Stomach smooth muscle (tissue), 2 donors: Measurements from ENCODE around the gene RBMS3.

Experiments used
- H3K27ac ChIP-seq: one replicate; pipeline ENCODE4 v1.7.0; 2013; ENCODE audit warnings: mild to moderate bottlenecking, low read length, inconsistent platforms
- H3K27me3 ChIP-seq, 2 donors: one replicate each; pipeline ENCODE4 v1.7.0; 2013; ENCODE audit warnings: low read length in 2 of 2; ENCODE audit not compliant: insufficient read depth in 2 of 2, control insufficient read depth in 1 of 2
- H3K36me3 ChIP-seq, 2 donors: one replicate each; pipeline ENCODE4 v1.7.0; 2013; ENCODE audit warnings: low read length in 2 of 2; ENCODE audit not compliant: control insufficient read depth in 2 of 2, insufficient read depth in 2 of 2
- H3K4me1 ChIP-seq: one replicate; pipeline ENCODE4 v1.7.0; 2013; ENCODE audit warnings: low read length; ENCODE audit not compliant: control insufficient read depth, insufficient read depth
- H3K4me3 ChIP-seq, 2 donors: one replicate each; pipeline ENCODE4 v1.7.0; 2013; ENCODE audit warnings: low read length in 2 of 2
- H3K9ac ChIP-seq, 2 donors: one replicate each; pipeline ENCODE4 v1.7.0; 2013; ENCODE audit warnings: low read length in 2 of 2, mild to moderate bottlenecking in 1 of 2
- H3K9me3 ChIP-seq, 2 donors: one replicate each; pipeline ENCODE4 v1.7.0; 2013; ENCODE audit warnings: low read length in 2 of 2; ENCODE audit not compliant: control insufficient read depth in 2 of 2
- donor health status: healthy.
- donor health status: Pancreatic carcinoma.

The RBMS3 gene

DNA sequence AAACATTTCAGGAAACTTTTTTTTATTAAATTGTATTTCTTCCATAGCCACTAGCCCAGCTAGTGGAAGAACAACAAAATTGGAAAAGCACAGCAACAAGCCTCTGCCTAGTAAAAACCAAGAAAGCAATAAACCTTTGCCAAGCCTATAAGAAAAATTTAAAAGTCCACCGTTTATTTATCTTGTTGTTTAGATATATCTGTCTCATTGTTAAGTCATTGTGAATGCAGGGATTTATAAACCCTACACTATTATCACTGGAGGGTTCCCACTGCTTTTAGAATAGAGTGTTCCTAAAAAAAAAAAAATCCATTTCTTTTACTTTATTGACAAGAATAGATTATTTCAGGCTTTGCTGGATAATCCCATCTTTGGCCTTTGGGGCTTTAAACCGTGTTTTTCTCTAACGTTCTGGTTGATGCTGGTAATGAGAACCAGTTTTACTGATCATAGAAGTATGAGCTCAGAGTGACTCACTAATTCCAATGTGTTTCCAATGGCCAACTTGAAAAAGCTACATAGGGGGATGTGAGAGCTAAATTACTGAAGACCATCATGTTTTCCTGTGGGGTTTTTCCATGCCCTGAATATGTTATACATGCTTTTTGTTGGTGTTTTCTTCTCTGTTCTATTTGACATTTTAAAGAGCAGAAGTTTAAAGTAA is 634.1 kb downstream of the RBMS3 start:
- H3K9ac ChIP-seq: no peak overlapping the region
- no peaks in the 10 kb centered on the region for H3K27me3 ChIP-seq
- no peaks in the 10 kb centered on the region for H3K36me3 ChIP-seq
- no peak overlapping the region for H3K4me3 ChIP-seq
- no peaks in the 10 kb centered on the region for H3K9me3 ChIP-seq
- H3K4me1 ChIP-seq: no peaks in the 10 kb centered on the region
- H3K27ac ChIP-seq: no peak overlapping the region

DNA sequence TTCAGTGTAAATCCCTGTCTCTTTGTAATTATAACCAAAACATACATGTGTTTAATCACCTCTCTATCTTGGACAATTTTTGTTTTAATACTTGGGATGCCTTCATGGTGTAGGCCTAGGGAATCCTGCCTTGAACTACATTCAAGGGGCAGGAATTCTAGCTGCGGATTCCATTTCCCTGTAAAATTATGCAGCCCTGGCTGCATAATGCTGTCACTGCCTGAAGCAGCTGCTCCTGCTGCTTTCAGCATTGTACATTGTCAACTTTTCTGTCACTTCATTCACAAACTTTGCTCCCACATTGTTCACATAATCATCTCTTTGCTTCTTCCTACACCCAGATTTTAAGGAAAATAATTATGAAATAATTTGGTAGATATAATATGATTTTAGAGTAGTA is 638.7 kb downstream of the RBMS3 start:
- Histone ChIP-seq H3K36me3 (no peaks in the 10 kb centered on the region), H3K9ac (no peak overlapping the region), H3K27me3 (no peaks in the 10 kb centered on the region), H3K4me1 (no peaks in the 10 kb centered on the region), H3K4me3 (no peak overlapping the region), H3K9me3 (no peaks in the 10 kb centered on the region), H3K27ac (no peak overlapping the region)

DNA sequence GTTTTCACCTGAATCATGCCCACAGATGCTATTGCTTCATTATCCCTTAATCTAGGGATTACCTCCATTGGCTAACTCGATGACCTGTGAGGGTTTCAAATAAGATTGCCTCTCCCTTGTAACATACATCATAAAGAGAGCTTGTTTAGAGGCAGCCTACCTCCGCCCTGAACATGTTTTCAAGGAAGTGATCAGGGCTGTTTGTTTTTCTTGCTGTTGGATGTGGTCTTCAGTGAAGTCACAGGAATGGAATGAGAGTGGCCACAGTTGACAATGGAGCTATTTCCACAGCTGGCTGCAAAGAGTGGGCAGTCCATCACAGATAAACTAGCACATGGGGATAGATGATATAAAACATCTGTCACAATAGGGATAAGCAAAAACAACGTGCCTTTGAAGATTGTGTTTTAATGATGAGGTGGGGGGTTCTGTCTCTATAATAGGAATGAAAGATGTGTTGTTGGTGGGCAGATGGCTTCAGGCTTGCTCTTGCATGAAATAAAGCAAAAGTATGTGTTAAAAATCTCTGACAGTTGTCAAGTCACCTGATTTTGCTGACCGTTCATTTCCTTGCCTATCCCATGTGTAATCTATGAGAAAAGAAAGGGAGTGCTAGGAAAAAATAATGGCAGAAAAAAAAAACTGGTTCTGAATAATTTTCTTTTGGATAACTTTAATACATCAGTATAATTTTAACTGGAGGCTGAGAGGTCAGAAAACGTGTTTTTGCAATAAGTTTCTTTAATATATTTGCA is 642.3 kb downstream of the RBMS3 start:
- no peak overlapping the region for H3K9ac ChIP-seq

DNA sequence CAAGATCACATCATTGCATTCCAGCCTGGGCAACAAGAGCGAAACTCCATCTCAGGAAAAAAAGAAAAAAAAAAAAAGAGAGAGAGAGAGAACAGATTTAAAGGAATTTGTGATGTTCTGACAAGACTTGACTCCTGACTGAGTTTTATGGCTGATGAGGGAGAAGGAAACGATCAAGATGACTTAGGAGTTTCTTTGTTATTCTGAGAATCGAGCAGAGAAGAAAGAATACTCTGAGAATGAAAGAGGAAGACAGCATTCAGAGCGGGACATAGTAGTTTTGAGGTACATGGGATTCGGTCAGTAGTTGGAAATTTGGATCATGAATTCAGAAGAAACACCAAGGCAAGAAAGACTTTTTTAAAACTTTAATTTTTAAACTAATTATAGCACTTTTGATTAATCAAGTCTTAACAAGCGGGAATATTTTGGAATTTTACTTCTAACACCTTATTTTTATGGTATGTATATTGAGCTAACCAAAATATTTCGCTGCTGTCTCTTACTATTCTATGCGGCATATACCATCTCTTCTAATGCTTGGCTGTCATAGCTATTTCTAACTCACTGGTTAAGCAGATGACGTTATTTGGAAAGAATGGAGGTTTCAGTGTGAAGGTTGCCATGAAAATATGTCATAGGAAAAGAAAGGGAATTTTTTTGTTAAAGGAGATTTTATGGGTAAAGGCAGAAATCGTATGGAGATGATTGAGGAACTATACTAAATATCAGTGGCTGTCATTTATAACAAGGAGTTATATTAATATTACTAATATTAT is 644.1 kb downstream of the RBMS3 start:
- Histone ChIP-seq H3K36me3 (peaks cover 0 to 2% of the 10 kb centered on the region in 2 donors), H3K9ac (no peak overlapping the region), H3K4me3 (no peak overlapping the region), H3K4me1 (no peaks in the 10 kb centered on the region), H3K27ac (no peak overlapping the region), H3K9me3 (no peaks in the 10 kb centered on the region), H3K27me3 (no peaks in the 10 kb centered on the region)

More for the DNA sequence above, 642.3 kb downstream of the RBMS3 start:
- H3K9me3 ChIP-seq: no peaks in the 10 kb centered on the region
- peaks cover 0 to 2% of the 10 kb centered on the region in 2 donors for H3K36me3 ChIP-seq
- H3K4me1 ChIP-seq: no peaks in the 10 kb centered on the region
- no peak overlapping the region for H3K27ac ChIP-seq
- H3K4me3 ChIP-seq: no peak overlapping the region
- no peaks in the 10 kb centered on the region for H3K27me3 ChIP-seq

DNA sequence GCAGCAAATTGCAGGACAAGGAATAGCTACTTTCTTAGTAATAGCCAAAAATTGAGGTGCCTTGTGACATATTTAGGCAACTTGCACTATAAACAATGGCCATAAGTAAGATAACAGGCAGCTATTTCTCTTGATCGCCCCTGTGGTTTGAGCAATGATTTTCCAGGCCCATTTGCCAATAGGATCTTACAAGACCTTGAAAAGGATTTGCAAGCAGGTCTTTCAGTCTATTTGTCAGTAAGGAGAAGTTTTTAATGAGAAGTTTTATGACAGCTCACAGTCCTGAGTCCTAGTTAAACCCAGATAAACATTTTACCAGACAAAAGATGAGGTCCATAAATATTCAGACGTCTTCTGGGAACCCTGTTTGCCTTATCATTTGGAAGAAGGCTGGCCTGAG is 645.5 kb downstream of the RBMS3 start:
- H3K4me3 ChIP-seq: no peak overlapping the region
- no peaks in the 10 kb centered on the region for H3K4me1 ChIP-seq
- peaks cover 0 to 2% of the 10 kb centered on the region in 2 donors for H3K36me3 ChIP-seq
- H3K9ac ChIP-seq: no peak overlapping the region
- no peaks in the 10 kb centered on the region for H3K27me3 ChIP-seq
- no peak overlapping the region for H3K27ac ChIP-seq
- no peaks in the 10 kb centered on the region for H3K9me3 ChIP-seq

DNA sequence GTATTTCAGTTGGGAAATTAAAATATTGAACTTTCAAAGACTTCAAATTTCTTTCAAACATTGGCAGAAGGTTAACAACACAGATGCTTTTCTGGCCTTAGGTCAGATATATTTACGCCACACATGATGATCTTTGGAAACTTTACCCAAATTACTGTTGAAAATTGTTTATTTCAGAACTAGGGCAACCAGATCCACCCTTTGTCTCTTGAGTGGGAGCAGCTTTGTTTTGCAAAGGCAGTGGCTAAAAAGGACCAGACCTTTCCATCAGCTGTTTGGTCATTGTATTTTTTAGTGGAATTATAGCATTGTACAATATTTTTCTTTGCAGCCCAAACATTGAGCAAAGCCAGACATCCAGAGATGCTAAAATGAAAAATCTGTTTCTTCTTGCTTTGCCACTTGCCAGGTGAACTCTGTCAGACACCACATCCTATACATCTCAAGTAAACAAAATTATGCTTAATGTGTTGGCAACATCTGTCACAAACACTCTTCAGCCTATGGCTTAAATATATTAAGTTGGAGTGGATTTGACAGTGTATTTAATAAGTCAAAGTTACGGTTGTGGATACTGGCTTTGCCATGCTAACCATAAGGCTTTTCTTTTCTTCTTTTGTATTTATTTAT is 651.9 kb downstream of the RBMS3 start:
- Histone ChIP-seq H3K27ac (no peak overlapping the region), H3K4me1 (no peaks in the 10 kb centered on the region), H3K9ac (no peak overlapping the region)

DNA sequence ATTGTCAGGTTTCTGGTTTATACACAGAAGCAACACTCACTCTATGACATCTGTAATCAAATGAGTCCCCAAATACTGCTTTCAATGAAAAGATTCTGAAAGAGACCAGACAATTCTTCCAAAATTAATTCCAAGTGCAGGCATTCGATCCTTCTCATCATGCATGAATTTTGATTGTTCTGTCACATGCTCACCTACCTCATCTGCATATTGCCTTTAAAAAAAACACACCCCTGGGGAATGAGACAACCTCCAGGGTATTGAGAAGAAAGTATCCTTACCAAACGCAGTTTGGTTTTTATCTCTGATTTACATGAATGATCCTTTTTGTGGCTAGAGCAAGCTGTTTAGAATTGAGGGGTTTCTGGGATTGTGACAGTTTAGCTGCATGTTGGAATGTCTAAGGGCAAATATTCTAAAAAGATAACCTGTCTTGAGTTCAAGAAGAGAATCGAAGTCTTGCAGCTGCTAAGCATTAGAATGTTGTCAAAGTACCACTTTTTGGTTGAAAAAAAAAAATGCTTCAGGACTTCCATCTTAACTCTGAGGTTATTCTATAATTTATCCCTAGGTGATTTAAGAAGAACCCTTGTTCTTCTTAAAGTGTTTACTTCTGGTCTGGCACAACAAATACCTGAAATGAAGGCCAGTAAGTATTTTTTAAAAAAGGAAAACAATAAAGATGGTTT is 653.1 kb downstream of the RBMS3 start:
- Histone ChIP-seq H3K36me3 (peaks cover 0 to 4% of the 10 kb centered on the region in 2 donors), H3K4me3 (no peak overlapping the region), H3K9me3 (no peaks in the 10 kb centered on the region), H3K9ac (no peak overlapping the region), H3K4me1 (no peaks in the 10 kb centered on the region), H3K27me3 (no peaks in the 10 kb centered on the region), H3K27ac (no peak overlapping the region)

More for the DNA sequence above, 651.9 kb downstream of the RBMS3 start:
- H3K27me3 ChIP-seq: no peaks in the 10 kb centered on the region
- H3K36me3 ChIP-seq: peaks cover 0 to 4% of the 10 kb centered on the region in 2 donors
- no peak overlapping the region for H3K4me3 ChIP-seq
- H3K9me3 ChIP-seq: no peaks in the 10 kb centered on the region

DNA sequence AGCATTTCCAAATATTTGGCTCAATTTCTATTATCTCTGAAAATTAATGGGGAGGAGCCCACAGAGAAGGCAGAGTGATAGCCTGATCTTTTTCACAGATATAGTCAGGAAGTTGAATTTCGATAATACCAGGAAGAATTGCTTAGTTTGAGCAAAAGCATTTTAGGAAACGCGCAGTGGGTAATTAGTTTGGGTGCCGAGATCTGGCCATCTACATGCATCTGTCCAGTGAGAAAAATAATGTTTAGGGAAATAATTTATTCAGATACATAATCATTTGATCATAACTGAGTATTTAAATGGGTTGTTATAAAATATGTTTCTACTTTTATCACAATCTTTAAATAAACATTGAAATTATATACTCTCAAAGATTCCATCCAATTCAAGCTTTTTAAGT is 653.9 kb downstream of the RBMS3 start:
- Histone ChIP-seq H3K27ac (no peak overlapping the region), H3K9me3 (no peaks in the 10 kb centered on the region), H3K27me3 (no peaks in the 10 kb centered on the region), H3K4me3 (no peak overlapping the region), H3K36me3 (peaks cover 0 to 4% of the 10 kb centered on the region in 2 donors), H3K4me1 (no peaks in the 10 kb centered on the region), H3K9ac (no peak overlapping the region)

DNA sequence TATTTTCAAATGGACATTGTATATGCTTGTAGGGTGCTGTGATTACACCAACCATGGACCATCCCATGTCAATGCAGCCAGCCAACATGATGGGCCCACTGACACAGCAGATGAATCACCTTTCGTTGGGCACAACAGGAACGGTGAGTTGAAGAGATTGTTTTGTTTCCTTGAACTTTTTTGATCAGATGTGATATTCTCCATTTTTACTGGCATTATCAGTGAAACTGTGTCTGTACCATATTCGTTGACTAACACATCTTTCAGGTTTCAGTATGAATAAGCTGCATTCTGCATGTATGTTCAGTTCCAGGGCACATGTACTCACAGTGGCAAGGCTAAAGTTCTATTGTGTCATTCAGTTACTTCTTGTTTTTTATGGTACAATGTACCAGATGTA is 655.2 kb downstream of the RBMS3 start:
- no peak overlapping the region for H3K4me3 ChIP-seq
- H3K4me1 ChIP-seq: no peaks in the 10 kb centered on the region
- H3K9me3 ChIP-seq: no peaks in the 10 kb centered on the region
- H3K27me3 ChIP-seq: no peaks in the 10 kb centered on the region
- H3K27ac ChIP-seq: no peak overlapping the region
- peaks cover 0 to 4% of the 10 kb centered on the region in 2 donors for H3K36me3 ChIP-seq
- no peak overlapping the region for H3K9ac ChIP-seq

DNA sequence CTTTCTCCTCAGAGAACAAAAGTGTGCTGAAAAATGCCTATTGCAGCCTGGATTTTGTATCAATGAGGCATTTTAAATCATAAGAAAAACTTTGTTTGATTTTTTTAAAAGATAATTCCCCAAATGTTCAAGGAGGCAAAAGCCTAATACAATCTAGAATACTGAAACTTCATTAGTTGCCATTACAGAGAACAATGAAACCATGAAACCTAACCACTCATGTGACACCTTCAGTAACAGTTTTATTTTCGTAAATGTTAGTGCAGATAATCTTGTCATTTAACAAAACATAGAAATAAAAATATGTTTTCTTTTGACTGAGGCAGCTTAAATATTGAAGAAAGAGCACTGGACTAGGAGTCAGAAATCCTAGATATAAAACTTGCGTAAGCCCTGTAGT is 655.9 kb downstream of the RBMS3 start:
- Histone ChIP-seq H3K4me1 (no peaks in the 10 kb centered on the region), H3K9ac (no peak overlapping the region), H3K9me3 (no peaks in the 10 kb centered on the region), H3K36me3 (peaks cover 0 to 4% of the 10 kb centered on the region in 2 donors), H3K4me3 (no peak overlapping the region), H3K27me3 (no peaks in the 10 kb centered on the region), H3K27ac (no peak overlapping the region)
